GM12878 (cell line): ENCODE data around the gene CDK11A. TPM values are rescaled to one million over a fixed set of nuclear protein-coding genes. Genes with fewer than 3 reads are reported as not detected.
A peak's percentile ranks its signal among the peaks of the same experiment; 100 is the strongest.

ENCODE experiments used
- ATAC-seq: fragments of 200-7000 bp; cut with Tn5 transposase; 3 replicates; pipeline ENCODE4 v1.9.1; 2020; ENCODE audit warnings: mild to moderate bottlenecking, moderate library complexity
- BruUV-seq: library from RNA; stranded (reverse); fragments of 400-500 nt; replicated peaks from 2 replicates; lab custom pipeline; 2021; lab: Mats Ljungman, UMichigan
- CTCF ChIA-PET: fragments of 300-600 bp; sonication (Branson Sonifier 250); formaldehyde crosslinking; extraction: SDS; loops from one replicate; lab custom pipeline; 2021; ENCODE audit warnings: inconsistent platforms; lab: Yijun Ruan, JAX
- POLR2A ChIA-PET: fragments of 350-600 bp; formaldehyde crosslinking; extraction: SDS; loops from one replicate; lab custom pipeline; 2021; ENCODE audit warnings: inconsistent platforms; lab: Charles Lee
- RAD21 ChIA-PET: fragments of 300-600 bp; sonication (Branson Sonifier 250); formaldehyde crosslinking; loops from one replicate; lab custom pipeline; 2023; ENCODE audit warnings: antibody characterized with exemption; ENCODE audit not compliant: unreplicated experiment; lab: Charles Lee
- SMC1A ChIA-PET: fragments of 300-600 bp; sonication (Branson Sonifier 250); formaldehyde crosslinking; loops from one replicate; lab custom pipeline; 2023; ENCODE audit not compliant: unreplicated experiment, uncharacterized antibody; lab: Charles Lee
- DNase-seq: peaks from one replicate; pipeline ENCODE4 v3.0.0-alpha.2; 2011; ENCODE audit warnings: low read depth, low spot score
- FAIRE-seq: peaks from 3 replicates; lab custom pipeline; 2011; peaks lifted over from hg19 to GRCh38; lab: Jason Lieb, UNC
- H2AFZ ChIP-seq: 2 replicates; pipeline ENCODE4 v1.6.0; 2011; ENCODE audit warnings: low read depth, low read length, control low read depth; ENCODE audit not compliant: control insufficient read depth
- H3K27ac ChIP-seq: 2 replicates; pipeline ENCODE4 v1.5.1; 2011; ENCODE audit warnings: control low read depth; ENCODE audit not compliant: control insufficient read depth, insufficient read depth
- H3K27me3 ChIP-seq, 2 experiments: replicated peaks in 1 of 2; 2 replicates each; pipeline versions ENCODE4 v1.6.0 to v1.6.1; 2011; ENCODE audit warnings: low read length in 1 of 2; ENCODE audit not compliant: control insufficient read depth in 2 of 2, insufficient read depth in 2 of 2
- H3K36me3 ChIP-seq, 2 experiments: 2 replicates each; pipeline ENCODE4 v1.5.1; 2011; ENCODE audit warnings: low read length in 1 of 2; ENCODE audit not compliant: control insufficient read depth in 2 of 2, insufficient read depth in 2 of 2
- H3K4me1 ChIP-seq: 2 replicates; pipeline ENCODE4 v1.6.1; 2011; ENCODE audit warnings: mild to moderate bottlenecking, low read length, moderate library complexity, mixed read lengths; ENCODE audit not compliant: control insufficient read depth, insufficient read depth
- H3K4me2 ChIP-seq: 2 replicates; pipeline ENCODE4 v1.6.0; 2011; ENCODE audit warnings: control low read depth; ENCODE audit not compliant: control insufficient read depth, insufficient read depth
- H3K4me3 ChIP-seq: fragments of 200-600 bp; sonication (generic); 2 replicates; pipeline ENCODE4 v1.5.1; 2016
- H3K79me2 ChIP-seq: 2 replicates; pipeline ENCODE4 v1.6.0; 2011; ENCODE audit warnings: low read length; ENCODE audit not compliant: control insufficient read depth, insufficient read depth
- H3K9ac ChIP-seq: 2 replicates; pipeline ENCODE4 v1.8.0; 2011; ENCODE audit warnings: low read length, control low read depth, mixed read lengths; ENCODE audit not compliant: control insufficient read depth, insufficient read depth
- H3K9me3 ChIP-seq: replicated peaks from 3 replicates; pipeline ENCODE4 v1.5.1; 2011; ENCODE audit warnings: mild to moderate bottlenecking, low read length; ENCODE audit not compliant: control insufficient read depth, insufficient read depth
- H4K20me1 ChIP-seq: 2 replicates; pipeline ENCODE4 v1.6.0; 2011; ENCODE audit not compliant: control insufficient read depth, insufficient read depth
- CREM ChIP-seq: IDR thresholded peaks from 2 replicates; pipeline ENCODE4 v1.6.1; 2014; ENCODE audit warnings: antibody characterized with exemption, low read depth
- E2F4 ChIP-seq: IDR thresholded peaks from 2 replicates; pipeline ENCODE4 v1.6.1; 2012; ENCODE audit warnings: low read depth, low read length, improper control_type of control experiment
- KDM1A ChIP-seq: fragments of 200-600 bp; sonication (generic); IDR thresholded peaks from 2 replicates; pipeline ENCODE4 v1.6.1; 2016; ENCODE audit warnings: borderline replicate concordance
- MLLT1 ChIP-seq: fragments of 450-650 bp; IDR thresholded peaks from 2 replicates; pipeline ENCODE4 v1.6.1; 2016; ENCODE audit warnings: mild to moderate bottlenecking
- NFXL1 ChIP-seq: fragments of 450-650 bp; IDR thresholded peaks from 2 replicates; pipeline ENCODE4 v1.6.1; 2017; ENCODE audit warnings: antibody characterized with exemption, mild to moderate bottlenecking, borderline replicate concordance
- PBX3 ChIP-seq: IDR thresholded peaks from 2 replicates; pipeline ENCODE4 v1.6.1; 2011; ENCODE audit warnings: mild to moderate bottlenecking, low read depth, low read length, moderate library complexity; ENCODE audit not compliant: insufficient replicate concordance
- PML ChIP-seq: IDR thresholded peaks from 2 replicates; pipeline ENCODE4 v1.6.1; 2012; ENCODE audit warnings: low read length, inconsistent platforms
- RAD21 ChIP-seq: IDR thresholded peaks from 2 replicates; pipeline ENCODE4 v1.6.1; 2011; ENCODE audit warnings: mild to moderate bottlenecking, low read depth, low read length, moderate library complexity; ENCODE audit not compliant: insufficient read depth
- RFX5 ChIP-seq: IDR thresholded peaks from 2 replicates; pipeline ENCODE4 v1.6.1; 2011; ENCODE audit warnings: low read depth, low read length, improper control_type of control experiment
- WRNIP1 ChIP-seq: IDR thresholded peaks from 2 replicates; pipeline ENCODE4 v1.6.1; 2011; ENCODE audit warnings: low read depth, low read length, improper control_type of control experiment, borderline replicate concordance
- ZBED1 ChIP-seq: IDR thresholded peaks from 2 replicates; pipeline ENCODE4 v1.6.1; 2016; ENCODE audit warnings: borderline replicate concordance
- ZNF687 ChIP-seq: fragments of 450-650 bp; IDR thresholded peaks from 2 replicates; pipeline ENCODE4 v1.6.1; 2017; ENCODE audit warnings: mild to moderate bottlenecking, moderate library complexity
- WGBS: methylation state at CpG from one replicate; pipeline ENCODE4 v1.1.6; 2016; ENCODE audit warnings: low lambda C conversion rate; ENCODE audit not compliant: insufficient replicate concordance, insufficient coverage; ENCODE audit errors: missing lambda C conversion rate; 5-methylcytosine and 5-hydroxymethylcytosine counted together
- in situ Hi-C: fragments of 300-500 bp; cut with MboI; formaldehyde crosslinking; loops from 9 replicates; pipeline ENCODE4 v1.14.3; 2018; ENCODE audit warnings: mixed read lengths
- intact Hi-C: fragments of 100-400 bp; cut with micrococcal nuclease; formaldehyde crosslinking; loops from one replicate; pipeline ENCODE4 v1.14.2; 2022; ENCODE audit not compliant: unreplicated experiment
- polyA plus RNA-seq, 11 experiments: library from polyadenylated mRNA; depleted of rRNA in 4 of 11; unstranded in 6 of 11; stranded (reverse) in 5 of 11; fragments of >200 nt; fragmentation: Nextera tagmentation in 4 of 11; fragmentation: Illumina TruSeq in 1 of 11; extraction: Ambion mirVana in 4 of 11; extraction: Trizol in 1 of 11; gene quantifications; 1 replicate in 1 of 11; 2 replicates in 10 of 11; pipeline versions ENCODE4 v1.2.1 to v1.2.3, GENCODE V29; 2011 to 2016; ENCODE audit warnings: inconsistent platforms in 2 of 11, missing spikeins in 2 of 11, low read depth in 1 of 11
- total RNA-seq, 4 experiments: library from RNA; depleted of rRNA in 3 of 4; stranded (reverse); fragments of >200 nt in 3 of 4; fragmentation: Illumina TruSeq in 1 of 4; extraction: Trizol in 1 of 4; gene quantifications; 2 replicates each; pipeline versions ENCODE4 v1.2.1 to v1.2.3, GENCODE V29; 2013 to 2021
- TF ChIP-seq, protein P1 (sequence below): IDR thresholded peaks from 2 replicates; pipeline ENCODE4 v1.6.1; 2012; ENCODE audit warnings: low read depth, low read length, improper control_type of control experiment

The CDK11A gene
- total and polyA plus RNA-seq, 10 of the 15 experiments (the other 5 are each of a cell fraction or from before 2014, with no cell fraction given): 5.1 to 46.0 (median 25.9) TPM

DNA sequence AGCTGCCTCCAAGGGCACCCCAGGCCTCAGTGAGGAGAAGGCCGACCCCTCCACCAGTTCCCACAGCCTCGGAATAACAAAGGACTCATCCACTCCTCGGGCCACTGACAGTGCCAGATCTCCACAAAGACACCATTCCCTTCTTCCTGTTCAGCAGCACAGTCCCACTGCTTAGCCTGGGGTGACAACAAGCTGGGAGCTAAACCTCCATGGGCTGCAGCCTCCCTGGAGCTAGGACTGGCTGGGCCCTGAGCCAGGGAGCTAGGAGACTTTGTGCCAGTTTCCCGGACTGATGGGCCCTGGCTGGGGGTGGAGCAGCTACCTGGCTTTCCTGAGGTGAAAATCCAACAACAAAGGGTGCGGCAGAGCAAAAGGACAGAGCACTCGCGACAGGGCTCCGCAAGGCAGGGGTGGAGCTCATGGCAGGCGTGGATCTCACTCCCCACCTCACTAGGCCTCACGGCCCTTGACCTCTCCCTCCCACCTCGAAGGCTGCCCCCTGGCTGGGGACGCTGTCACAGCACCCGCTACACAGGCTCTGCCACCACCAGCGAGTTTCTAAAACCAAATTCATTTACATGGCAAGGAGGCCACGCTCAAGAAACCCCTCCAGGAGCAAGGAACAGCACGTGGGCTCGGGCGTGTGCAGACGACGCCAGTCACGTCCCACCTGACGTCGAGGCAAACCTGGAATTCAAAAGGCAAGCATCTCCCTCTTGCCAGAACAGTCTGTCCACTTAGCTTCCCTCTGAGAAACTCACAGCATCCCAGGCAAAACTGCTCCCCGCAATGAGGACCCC lies 45.4 kb downstream of the CDK11A start:
- H3K4me2 ChIP-seq: peak overlapping the region; percentile 81
- peak; percentile 81 for ATAC-seq
- BruUV-seq: no TSS peak
- CTCF ChIA-PET: interaction anchor here (0.6 to 2.4 kb wide), 12 partner anchors 9 to 230 kb away, joined by 3 to 13 read pairs (median 4); partner anchors contain the start of gene CDK11A
- peak overlapping the region; percentile 56 for H3K9ac ChIP-seq
- peaks cover 0 to 3% of the 10 kb centered on the region in 2 experiments; a peak in 1 of 4 replicates for H3K36me3 ChIP-seq
- peak; percentile 23 for DNase-seq
- H3K79me2 ChIP-seq: peaks cover 13% of the 10 kb centered on the region
- H3K27me3 ChIP-seq: no peaks in the 10 kb centered on the region
- 45% methylated on average over 24 of the region's 24 CpGs for WGBS
- H3K27ac ChIP-seq: peak overlapping the region; percentile 94
- in situ Hi-C loops (no loop called here), intact Hi-C loops (no loop called here)
- H2AFZ ChIP-seq: no peak overlapping the region; the same call in 1 of the 2 replicates
- H3K4me3 ChIP-seq: peak overlapping the region; percentile 33; the same call in 1 of the 2 replicates
- POLR2A ChIA-PET: interaction anchor here (1.4 kb wide), 1 partner anchor 101 kb away, joined by 4 read pairs; no protein-coding TSS in a partner anchor
- SMC1A ChIA-PET: interaction anchor here (0.8 to 2.2 kb wide), 2 partner anchors 9 to 215 kb away, joined by 4 to 10 read pairs; no protein-coding TSS in a partner anchor
- FAIRE-seq: no peak
- H4K20me1 ChIP-seq: no peaks in the 10 kb centered on the region
- H3K4me1 ChIP-seq: peaks cover 24% of the 10 kb centered on the region
- no peaks in the 10 kb centered on the region for H3K9me3 ChIP-seq
- RAD21 ChIA-PET: interaction anchor here (0.6 to 2.0 kb wide), 7 partner anchors 9 to 341 kb away, joined by 3 to 8 read pairs (median 3); partner anchors contain the start of gene MIB2
- TF ChIP-seq PML (no peak), PBX3 (no peak), E2F4 (no peak), RFX5 (no peak), NFXL1 (no peak), ZNF687 (peak; percentile 98), WRNIP1 (no peak), RAD21 (peak; percentile 39; the same call in 1 of the 2 replicates), CREM (no peak), ZBED1 (no peak), MLLT1 (peak; percentile 83), KDM1A (no peak)
- TF ChIP-seq, protein P1, sequence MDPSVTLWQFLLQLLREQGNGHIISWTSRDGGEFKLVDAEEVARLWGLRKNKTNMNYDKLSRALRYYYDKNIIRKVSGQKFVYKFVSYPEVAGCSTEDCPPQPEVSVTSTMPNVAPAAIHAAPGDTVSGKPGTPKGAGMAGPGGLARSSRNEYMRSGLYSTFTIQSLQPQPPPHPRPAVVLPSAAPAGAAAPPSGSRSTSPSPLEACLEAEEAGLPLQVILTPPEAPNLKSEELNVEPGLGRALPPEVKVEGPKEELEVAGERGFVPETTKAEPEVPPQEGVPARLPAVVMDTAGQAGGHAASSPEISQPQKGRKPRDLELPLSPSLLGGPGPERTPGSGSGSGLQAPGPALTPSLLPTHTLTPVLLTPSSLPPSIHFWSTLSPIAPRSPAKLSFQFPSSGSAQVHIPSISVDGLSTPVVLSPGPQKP: no peak
